ENCODE results near the gene ZNF423. TPM values are rescaled to one million over a fixed set of nuclear protein-coding genes. Genes with fewer than 3 reads are reported as not detected.

Gene ZNF423
- total and polyA plus RNA-seq, 2 of the 13 experiments (the other 11 are each of a cell fraction or from before 2014, with no cell fraction given): 0.07 to 0.31 TPM

GRCh38 chr16:49740256-49740655, 115.7 kb downstream of the ZNF423 start (continued):
- TF ChIP-seq ZBTB40 (IDR thresholded peaks at IDR 0.05): no peak
- TF ChIP-seq ZBTB40 (CRISPR knock-in tag; IDR thresholded peaks at IDR 0.05): no peak
- TF ChIP-seq MBD4 (IDR thresholded peaks at IDR 0.05; ENCODE audit: borderline replicate concordance, low read length): no peak
- TF ChIP-seq ZC3H13 (CRISPR knock-in tag; IDR thresholded peaks at IDR 0.05): no peak
- no peak for TF ChIP-seq ZNF331 (CRISPR knock-in tag; IDR thresholded peaks at IDR 0.05)
- no peak for TF ChIP-seq FOXO4 (CRISPR knock-in tag; conservative IDR thresholded peaks at IDR 0.05)
- no peak for TF ChIP-seq ZNF430 (CRISPR knock-in tag; IDR thresholded peaks at IDR 0.05)

All from HepG2 (cell line).